ENCODE results near the gene ZNF467. TPM values are rescaled to one million over a fixed set of nuclear protein-coding genes. Genes with fewer than 3 reads are reported as not detected.

Gene ZNF467
- polyA plus RNA-seq, 3 donors, result 23.5 to 35.6 (median 34.5) TPM

GRCh38 chr7:149735779-149736477 lies 37.5 kb downstream of the ZNF467 start:
- DNase-seq (ENCODE audit: extremely low read depth in 1 of 11, low read depth in 9 of 11, low spot score in 4 of 11), result no peak

- no peak for DNase-seq (ENCODE audit: extremely low read depth in 1 of 11, low read depth in 9 of 11, low spot score in 4 of 11)
Measured at GRCh38 chr7:149735181-149735602, 38.2 kb downstream of the ZNF467 start.

GRCh38 chr7:149734791-149735075 lies 38.7 kb downstream of the ZNF467 start:
- no peak for DNase-seq (ENCODE audit: extremely low read depth in 1 of 11, low read depth in 9 of 11, low spot score in 4 of 11)

GRCh38 chr7:149733924-149734790 lies 39.2 kb downstream of the ZNF467 start:
- no peak for DNase-seq (ENCODE audit: extremely low read depth in 1 of 11, low read depth in 9 of 11, low spot score in 4 of 11)

GRCh38 chr7:149733131-149733923 lies 40.1 kb downstream of the ZNF467 start:
- no peak for DNase-seq (ENCODE audit: extremely low read depth in 1 of 11, low read depth in 9 of 11, low spot score in 4 of 11)

GRCh38 chr7:149732611-149733010 lies 40.8 kb downstream of the ZNF467 start:
- no peak for DNase-seq (ENCODE audit: extremely low read depth in 1 of 11, low read depth in 9 of 11, low spot score in 4 of 11)

- DNase-seq (ENCODE audit: extremely low read depth in 1 of 11, low read depth in 9 of 11, low spot score in 4 of 11), result no peak
Measured at GRCh38 chr7:149732111-149732561, 41.3 kb downstream of the ZNF467 start.

GRCh38 chr7:149731207-149731955 lies 42.0 kb downstream of the ZNF467 start:
- DNase-seq (ENCODE audit: extremely low read depth in 1 of 11, low read depth in 9 of 11, low spot score in 4 of 11), result no peak

- DNase-seq (ENCODE audit: extremely low read depth in 1 of 11, low read depth in 9 of 11, low spot score in 4 of 11), result no peak
Measured at GRCh38 chr7:149729983-149730801, 43.2 kb downstream of the ZNF467 start.

- no peak for DNase-seq (ENCODE audit: extremely low read depth in 1 of 11, low read depth in 9 of 11, low spot score in 4 of 11)
Measured at GRCh38 chr7:149729586-149729982, 43.8 kb downstream of the ZNF467 start.

GRCh38 chr7:149728491-149729375 lies 44.7 kb downstream of the ZNF467 start:
- DNase-seq (ENCODE audit: extremely low read depth in 1 of 11, low read depth in 9 of 11, low spot score in 4 of 11), result no peak

GRCh38 chr7:149727899-149728476 lies 45.4 kb downstream of the ZNF467 start:
- no peak for DNase-seq (ENCODE audit: extremely low read depth in 1 of 11, low read depth in 9 of 11, low spot score in 4 of 11)

- peak in 1 of 11 donors; percentile 58 for DNase-seq (ENCODE audit: extremely low read depth in 1 of 11, low read depth in 9 of 11, low spot score in 4 of 11)
Measured at GRCh38 chr7:149727053-149727898, 46.1 kb downstream of the ZNF467 start.

GRCh38 chr7:149725916-149726315 lies 47.5 kb downstream of the ZNF467 start:
- no peak for DNase-seq (ENCODE audit: extremely low read depth in 1 of 11, low read depth in 9 of 11, low spot score in 4 of 11)

GRCh38 chr7:149725426-149725821 lies 48.0 kb downstream of the ZNF467 start:
- DNase-seq (ENCODE audit: extremely low read depth in 1 of 11, low read depth in 9 of 11, low spot score in 4 of 11), result no peak

All from renal cortex interstitium (tissue), 11 donors.